Adrenal gland (tissue), 5 donors: ENCODE measurements around the gene PARP3.

ENCODE experiments used
- POLR2A ChIP-seq, 2 donors: fragments of 450-650 bp; IDR thresholded peaks; one replicate each; pipeline ENCODE4 v1.6.1; 2017; ENCODE audit warnings: antibody characterized with exemption in 2 of 2, mild to moderate bottlenecking in 2 of 2, moderate library complexity in 1 of 2
- TF ChIP-seq, protein P1 (sequence below), 6 experiments: fragments of 450-650 bp in 4 of 6; fragments of 200-600 bp in 2 of 6; sonication (generic) in 1 of 6; IDR thresholded peaks; 1 replicate in 5 of 6; 2 replicates in 1 of 6; pipeline versions ENCODE4 v1.5.1 to v1.8.0; 2016 to 2021; ENCODE audit warnings: antibody characterized with exemption in 6 of 6, mild to moderate bottlenecking in 2 of 6, moderate library complexity in 1 of 6
- donor health status: DM: no; HTN: no; CAD: no.

GRCh38 chr3:51963951-51964451 lies 21.8 kb downstream of the PARP3 start:
- no peak for TF ChIP-seq POLR2A (IDR thresholded peaks at IDR 0.05)
- TF ChIP-seq, protein P1, sequence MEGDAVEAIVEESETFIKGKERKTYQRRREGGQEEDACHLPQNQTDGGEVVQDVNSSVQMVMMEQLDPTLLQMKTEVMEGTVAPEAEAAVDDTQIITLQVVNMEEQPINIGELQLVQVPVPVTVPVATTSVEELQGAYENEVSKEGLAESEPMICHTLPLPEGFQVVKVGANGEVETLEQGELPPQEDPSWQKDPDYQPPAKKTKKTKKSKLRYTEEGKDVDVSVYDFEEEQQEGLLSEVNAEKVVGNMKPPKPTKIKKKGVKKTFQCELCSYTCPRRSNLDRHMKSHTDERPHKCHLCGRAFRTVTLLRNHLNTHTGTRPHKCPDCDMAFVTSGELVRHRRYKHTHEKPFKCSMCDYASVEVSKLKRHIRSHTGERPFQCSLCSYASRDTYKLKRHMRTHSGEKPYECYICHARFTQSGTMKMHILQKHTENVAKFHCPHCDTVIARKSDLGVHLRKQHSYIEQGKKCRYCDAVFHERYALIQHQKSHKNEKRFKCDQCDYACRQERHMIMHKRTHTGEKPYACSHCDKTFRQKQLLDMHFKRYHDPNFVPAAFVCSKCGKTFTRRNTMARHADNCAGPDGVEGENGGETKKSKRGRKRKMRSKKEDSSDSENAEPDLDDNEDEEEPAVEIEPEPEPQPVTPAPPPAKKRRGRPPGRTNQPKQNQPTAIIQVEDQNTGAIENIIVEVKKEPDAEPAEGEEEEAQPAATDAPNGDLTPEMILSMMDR (IDR thresholded peaks at IDR 0.05), result no peak
